ENCODE measurements around the gene ZSWIM8. TPM values are rescaled to one million over a fixed set of nuclear protein-coding genes. Genes with fewer than 3 reads are reported as not detected.

The ZSWIM8 gene, protein sequence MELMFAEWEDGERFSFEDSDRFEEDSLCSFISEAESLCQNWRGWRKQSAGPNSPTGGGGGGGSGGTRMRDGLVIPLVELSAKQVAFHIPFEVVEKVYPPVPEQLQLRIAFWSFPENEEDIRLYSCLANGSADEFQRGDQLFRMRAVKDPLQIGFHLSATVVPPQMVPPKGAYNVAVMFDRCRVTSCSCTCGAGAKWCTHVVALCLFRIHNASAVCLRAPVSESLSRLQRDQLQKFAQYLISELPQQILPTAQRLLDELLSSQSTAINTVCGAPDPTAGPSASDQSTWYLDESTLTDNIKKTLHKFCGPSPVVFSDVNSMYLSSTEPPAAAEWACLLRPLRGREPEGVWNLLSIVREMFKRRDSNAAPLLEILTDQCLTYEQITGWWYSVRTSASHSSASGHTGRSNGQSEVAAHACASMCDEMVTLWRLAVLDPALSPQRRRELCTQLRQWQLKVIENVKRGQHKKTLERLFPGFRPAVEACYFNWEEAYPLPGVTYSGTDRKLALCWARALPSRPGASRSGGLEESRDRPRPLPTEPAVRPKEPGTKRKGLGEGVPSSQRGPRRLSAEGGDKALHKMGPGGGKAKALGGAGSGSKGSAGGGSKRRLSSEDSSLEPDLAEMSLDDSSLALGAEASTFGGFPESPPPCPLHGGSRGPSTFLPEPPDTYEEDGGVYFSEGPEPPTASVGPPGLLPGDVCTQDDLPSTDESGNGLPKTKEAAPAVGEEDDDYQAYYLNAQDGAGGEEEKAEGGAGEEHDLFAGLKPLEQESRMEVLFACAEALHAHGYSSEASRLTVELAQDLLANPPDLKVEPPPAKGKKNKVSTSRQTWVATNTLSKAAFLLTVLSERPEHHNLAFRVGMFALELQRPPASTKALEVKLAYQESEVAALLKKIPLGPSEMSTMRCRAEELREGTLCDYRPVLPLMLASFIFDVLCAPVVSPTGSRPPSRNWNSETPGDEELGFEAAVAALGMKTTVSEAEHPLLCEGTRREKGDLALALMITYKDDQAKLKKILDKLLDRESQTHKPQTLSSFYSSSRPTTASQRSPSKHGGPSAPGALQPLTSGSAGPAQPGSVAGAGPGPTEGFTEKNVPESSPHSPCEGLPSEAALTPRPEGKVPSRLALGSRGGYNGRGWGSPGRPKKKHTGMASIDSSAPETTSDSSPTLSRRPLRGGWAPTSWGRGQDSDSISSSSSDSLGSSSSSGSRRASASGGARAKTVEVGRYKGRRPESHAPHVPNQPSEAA (N-terminal part only)
- 57.2 and 80.4 TPM in 2 replicates for total RNA-seq

DNA sequence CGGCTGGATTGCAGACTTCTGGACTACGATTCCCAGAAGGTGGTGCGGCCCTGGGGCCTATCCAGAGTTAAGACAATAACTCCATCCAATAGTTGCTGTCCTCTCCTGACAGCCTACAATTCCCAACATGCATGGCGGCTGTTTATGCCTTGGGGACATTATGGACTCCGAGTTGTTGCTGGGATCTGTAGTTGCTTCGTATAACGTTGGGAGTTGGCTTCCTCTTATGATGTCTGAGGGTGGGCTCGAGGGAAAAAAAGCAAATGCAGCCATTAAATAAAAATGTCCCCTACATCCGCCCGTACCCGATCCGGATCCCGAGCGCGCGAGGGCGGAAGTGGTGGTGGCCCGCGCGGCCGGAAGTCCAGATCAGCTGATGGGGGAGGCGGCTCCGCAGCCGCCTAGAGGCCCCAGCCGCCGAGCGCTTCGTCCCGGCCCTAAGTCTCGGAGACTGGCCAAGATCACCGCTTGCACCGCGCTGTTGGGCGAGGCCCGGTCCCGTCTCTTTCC lies at the start of gene ZSWIM8:
Gene ZSWIM8, plus strand, starts transcription at position 396 of the 510 bp plus-strand sequence. CDS start 273 bp downstream, outside the sequence.

DNA sequence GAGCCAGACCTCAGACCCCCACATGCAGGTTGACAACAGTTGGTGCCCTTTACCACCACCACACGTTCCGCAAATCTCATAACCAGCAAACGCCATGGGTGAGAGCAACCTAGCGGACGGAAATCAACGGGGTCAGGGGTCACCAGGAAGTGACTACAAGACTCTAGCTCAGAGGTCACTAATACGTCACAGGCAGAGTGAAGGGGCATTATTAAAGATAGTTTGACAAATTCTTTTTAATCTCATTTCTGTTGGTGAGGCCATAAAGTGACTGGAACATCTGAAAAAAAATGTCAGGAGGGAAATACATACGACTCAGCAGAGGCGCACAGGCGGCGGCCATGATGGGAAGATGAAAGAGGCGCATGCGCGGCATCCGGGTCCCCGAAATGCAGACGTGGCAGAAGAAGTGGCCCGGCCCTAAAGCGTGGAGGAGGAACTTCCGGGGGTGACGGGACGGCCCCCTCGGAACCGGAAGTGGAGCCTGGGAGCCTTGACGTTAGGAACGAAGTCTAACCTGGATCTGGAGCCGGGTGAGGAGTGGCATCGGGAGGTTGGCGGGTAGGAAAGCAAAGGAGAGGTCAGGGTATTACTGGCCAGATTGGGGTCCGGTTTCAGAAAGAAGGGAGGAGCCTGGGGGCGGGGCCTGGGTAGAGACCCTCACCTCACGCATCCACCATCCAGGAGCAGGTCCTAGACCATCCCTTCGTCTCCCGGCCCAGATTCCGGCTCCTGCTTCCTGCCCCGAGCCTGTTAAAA lies 41.3 kb upstream of the ZSWIM8 start, which contains the start of gene SEC24C:
Gene SEC24C, plus strand, starts transcription at position 468 of the 759 bp plus-strand sequence. CDS start 2,461 bp downstream, outside the sequence.

GRCh38 chr10:73781879-73782748 lies 3.3 kb upstream of the ZSWIM8 start, which contains the start of gene CHCHD1:
Gene CHCHD1 (plus strand): TSS chr10:73782048. CDS start chr10:73782076, 28 bp downstream.

Other genes starting within 250 kb of the ZSWIM8 start
- 6.8 and 9.2 TPM in 2 replicates for gene USP54, start 194.3 kb upstream of the ZSWIM8 start, total RNA-seq
- 0.33 TPM in 1 of 2 replicates, not detected in the other for gene MYOZ1, start 144.1 kb upstream of the ZSWIM8 start, total RNA-seq
- gene SYNPO2L, start 129.6 kb upstream of the ZSWIM8 start, total RNA-seq, result not detected in 2 replicates
- gene AGAP5, start 87.5 kb upstream of the ZSWIM8 start, total RNA-seq, result 3.6 and 4.1 TPM in 2 replicates
- gene SEC24C, start 41.2 kb upstream of the ZSWIM8 start, total RNA-seq, result 58.3 and 79.6 TPM in 2 replicates
- gene CHCHD1, start 3.6 kb upstream of the ZSWIM8 start, total RNA-seq, result 15.2 and 23.6 TPM in 2 replicates
- gene NDST2, start 26.0 kb downstream of the ZSWIM8 start, total RNA-seq, result 9.0 and 16.4 TPM in 2 replicates
- gene CAMK2G, start 88.9 kb downstream of the ZSWIM8 start, total RNA-seq, result 28.2 and 32.3 TPM in 2 replicates
- 67.8 and 114 TPM in 2 replicates for gene PLAU, start 125.5 kb downstream of the ZSWIM8 start, total RNA-seq
- 261 and 275 TPM in 2 replicates for gene VCL, start 212.5 kb downstream of the ZSWIM8 start, total RNA-seq